Memory B cell (primary cell): ENCODE measurements around the gene GPR176.
A peak's percentile ranks its signal among the peaks of the same experiment; 100 is the strongest.

ENCODE experiments used
- ATAC-seq: fragments of 150-1000 bp; cut with Tn5 transposase; 2 replicates; pipeline ENCODE4 v1.10.0; 2021; ENCODE audit warnings: low read depth, mild to moderate bottlenecking, moderate library complexity
- DNase-seq, 2 donors: peaks; one replicate each; pipeline ENCODE4 v3.0.0; 2022; ENCODE audit warnings: low spot score in 2 of 2
- H3K27ac Mint-ChIP-seq: one replicate; pipeline ENCODE4 v1.8.0; 2022; ENCODE audit warnings: mild to moderate bottlenecking, moderate library complexity, mixed read lengths
- H3K27me3 Mint-ChIP-seq: one replicate; pipeline ENCODE4 v1.8.0; 2022; ENCODE audit warnings: mixed read lengths
- H3K36me3 Mint-ChIP-seq: one replicate; pipeline ENCODE4 v1.8.0; 2022; ENCODE audit warnings: mild to moderate bottlenecking, mixed read lengths
- H3K4me1 Mint-ChIP-seq: one replicate; pipeline ENCODE4 v1.8.0; 2022; ENCODE audit warnings: mixed read lengths
- H3K4me3 Mint-ChIP-seq: one replicate; pipeline ENCODE4 v1.8.0; 2022; ENCODE audit warnings: mild to moderate bottlenecking, moderate library complexity, mixed read lengths
- H3K9me3 Mint-ChIP-seq: one replicate; pipeline ENCODE4 v1.8.0; 2022; ENCODE audit warnings: mixed read lengths

The GPR176 gene

DNA sequence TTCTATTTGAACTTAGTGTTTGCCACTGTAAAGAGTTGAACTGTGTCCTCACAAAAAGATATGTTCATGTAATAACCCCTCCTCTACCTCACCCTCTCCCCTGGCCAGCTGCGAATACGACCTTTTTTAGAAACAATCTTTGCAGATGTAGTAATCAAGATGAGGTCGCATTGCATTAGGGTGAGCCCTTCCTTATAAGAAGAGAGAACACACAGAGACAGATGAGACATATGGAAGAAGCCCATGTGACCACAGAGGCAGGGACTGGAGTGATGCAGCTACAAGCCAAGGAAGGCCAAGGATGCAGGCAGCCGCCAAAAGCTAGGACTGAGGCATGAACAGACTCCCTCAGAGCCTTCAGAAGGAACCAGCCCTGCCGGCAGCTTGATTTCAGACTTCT lies 27.6 kb downstream of the GPR176 start:
- no peak for ATAC-seq
- DNase-seq: no peak

DNA sequence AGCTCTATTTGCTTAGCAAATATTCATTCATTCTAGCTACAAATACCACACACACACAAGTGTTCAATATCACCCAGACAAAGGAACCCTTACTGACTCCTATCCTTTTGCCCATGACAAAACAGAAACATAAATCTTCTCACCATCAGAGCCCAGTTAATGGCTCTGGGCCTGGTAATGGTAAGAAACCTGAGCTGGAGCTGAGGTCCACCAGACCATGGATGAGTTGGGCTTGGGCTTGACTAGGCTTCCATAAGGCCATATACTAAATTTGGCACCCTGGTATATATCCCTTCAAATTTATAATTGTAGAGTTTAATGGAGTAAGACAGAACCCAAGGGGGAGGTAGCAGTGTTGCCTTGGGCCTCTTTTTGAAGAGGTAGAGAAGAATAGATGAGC lies 29.4 kb downstream of the GPR176 start:
- Mint-ChIP-seq H3K9me3 (no peaks in the 10 kb centered on the region), H3K4me1 (no peaks in the 10 kb centered on the region), H3K36me3 (no peaks in the 10 kb centered on the region), H3K4me3 (no peak overlapping the region), H3K27me3 (peaks cover 4% of the 10 kb centered on the region), H3K27ac (no peak overlapping the region)
- ATAC-seq (no peak), DNase-seq (no peak)

More for the DNA sequence above, 27.6 kb downstream of the GPR176 start:
- no peaks in the 10 kb centered on the region for H3K4me1 Mint-ChIP-seq
- peaks cover 6% of the 10 kb centered on the region for H3K27me3 Mint-ChIP-seq
- H3K36me3 Mint-ChIP-seq: no peaks in the 10 kb centered on the region
- H3K4me3 Mint-ChIP-seq: no peak overlapping the region
- H3K9me3 Mint-ChIP-seq: no peaks in the 10 kb centered on the region
- no peak overlapping the region for H3K27ac Mint-ChIP-seq

DNA sequence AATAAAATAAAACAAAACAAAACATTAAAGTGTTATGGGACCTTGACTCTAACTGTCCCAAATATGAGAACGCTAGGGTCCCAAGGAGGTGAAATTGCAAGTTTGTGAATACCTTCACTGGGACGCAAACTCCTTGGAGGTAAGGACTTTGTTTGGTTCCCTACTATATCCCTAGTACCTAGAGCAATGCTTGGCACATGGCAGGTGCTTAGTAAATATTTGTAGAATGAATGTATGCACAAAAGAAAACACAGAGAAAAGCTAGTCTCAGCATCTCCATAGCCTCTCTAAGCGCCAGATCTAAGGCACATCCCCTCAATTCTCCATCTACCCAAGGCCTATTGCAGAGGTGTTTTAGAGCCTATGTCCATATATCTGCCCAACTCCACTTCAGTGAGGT lies 30.5 kb downstream of the GPR176 start:
- peaks cover 4% of the 10 kb centered on the region for H3K27me3 Mint-ChIP-seq
- H3K36me3 Mint-ChIP-seq: no peaks in the 10 kb centered on the region
- no peaks in the 10 kb centered on the region for H3K9me3 Mint-ChIP-seq
- H3K4me1 Mint-ChIP-seq: no peaks in the 10 kb centered on the region
- no peak overlapping the region for H3K4me3 Mint-ChIP-seq
- ATAC-seq: no peak
- DNase-seq: no peak
- H3K27ac Mint-ChIP-seq: no peak overlapping the region

DNA sequence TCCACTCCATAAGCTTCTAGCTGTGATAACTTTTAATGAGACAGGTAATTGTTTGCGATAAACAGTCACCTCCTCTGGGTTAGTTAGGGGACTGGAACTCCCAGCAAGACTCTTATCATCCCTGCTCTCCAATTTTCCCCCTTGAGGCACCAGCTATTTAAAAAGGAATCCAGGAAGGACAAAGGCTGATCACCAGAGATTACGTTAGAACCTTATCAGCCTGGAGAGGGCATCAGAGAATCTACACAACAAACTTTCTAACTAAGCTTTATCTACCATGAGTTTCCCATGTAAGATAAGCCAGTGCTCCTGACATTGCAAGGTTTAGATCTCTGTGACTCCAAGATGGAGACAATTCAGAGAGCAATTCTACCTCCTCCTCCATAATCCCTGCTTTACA lies 31.3 kb downstream of the GPR176 start:
- no peaks in the 10 kb centered on the region for H3K4me1 Mint-ChIP-seq
- ATAC-seq (no peak), DNase-seq (no peak)
- H3K9me3 Mint-ChIP-seq: no peaks in the 10 kb centered on the region
- H3K4me3 Mint-ChIP-seq: no peak overlapping the region
- peaks cover 7% of the 10 kb centered on the region for H3K27me3 Mint-ChIP-seq
- peak overlapping the region; percentile 17 for H3K27ac Mint-ChIP-seq
- no peaks in the 10 kb centered on the region for H3K36me3 Mint-ChIP-seq

DNA sequence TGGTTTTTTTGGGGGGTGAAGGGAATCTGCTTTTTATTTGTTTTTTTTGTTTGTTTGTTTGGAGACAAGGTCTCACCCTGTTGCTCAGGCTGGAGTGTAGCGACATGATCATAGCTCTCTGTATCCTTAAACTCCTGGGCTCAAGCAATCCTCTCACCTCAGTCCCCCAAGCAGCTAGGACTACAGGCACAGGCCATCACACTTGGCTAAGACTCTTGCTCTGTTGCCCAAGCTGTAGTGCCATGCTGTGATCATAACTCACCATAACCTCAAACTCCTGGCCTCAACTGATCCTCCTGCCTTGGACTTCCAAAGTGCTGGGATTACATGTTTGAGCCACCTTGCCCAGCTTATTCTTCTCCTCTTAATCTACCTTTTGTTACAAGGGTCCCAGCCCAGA lies 31.8 kb downstream of the GPR176 start:
- H3K9me3 Mint-ChIP-seq: no peaks in the 10 kb centered on the region
- DNase-seq: no peak
- no peak for ATAC-seq
- no peak overlapping the region for H3K4me3 Mint-ChIP-seq
- no peak overlapping the region for H3K27ac Mint-ChIP-seq
- H3K4me1 Mint-ChIP-seq: no peaks in the 10 kb centered on the region
- H3K27me3 Mint-ChIP-seq: peaks cover 7% of the 10 kb centered on the region
- H3K36me3 Mint-ChIP-seq: no peaks in the 10 kb centered on the region

DNA sequence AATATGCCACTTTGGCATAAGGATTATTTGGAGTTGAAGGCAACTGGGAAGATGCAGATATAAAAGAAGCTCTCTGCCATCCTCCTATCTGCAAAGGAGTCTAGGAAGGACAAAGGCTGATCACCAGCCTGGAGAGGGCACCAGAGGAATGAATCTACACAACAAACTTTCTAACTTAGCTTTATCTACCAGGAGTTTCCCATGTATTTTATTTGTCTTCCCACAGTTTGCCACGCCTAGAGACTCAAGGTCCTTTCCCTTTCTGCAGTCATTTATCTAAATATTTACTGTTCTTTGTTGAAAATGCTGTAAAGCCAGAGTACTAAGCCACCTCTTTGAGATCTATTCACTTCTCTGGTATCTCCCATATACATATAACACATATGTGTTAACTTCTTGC lies 32.2 kb downstream of the GPR176 start:
- DNase-seq: no peak
- no peaks in the 10 kb centered on the region for H3K36me3 Mint-ChIP-seq

DNA sequence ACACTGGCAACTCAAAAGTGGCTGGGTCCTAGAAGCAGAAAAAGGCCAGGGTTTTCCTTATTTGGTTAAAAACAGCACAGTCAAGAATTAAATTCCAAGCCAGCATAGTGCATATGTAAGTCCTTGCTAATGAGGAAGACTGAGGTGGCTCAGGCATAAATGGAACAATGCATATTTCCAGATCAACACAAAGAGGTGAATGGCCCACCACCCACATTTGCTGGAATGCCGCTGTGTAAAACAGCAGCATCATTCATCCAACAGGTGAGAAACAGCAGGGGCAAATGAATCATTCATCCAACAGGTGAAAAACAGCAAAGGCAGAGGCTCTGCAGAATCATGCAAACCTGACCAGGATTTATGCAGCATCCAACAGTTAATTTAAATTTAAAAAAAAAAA lies 32.9 kb downstream of the GPR176 start:
- Mint-ChIP-seq H3K36me3 (no peaks in the 10 kb centered on the region), H3K4me3 (no peak overlapping the region), H3K9me3 (no peaks in the 10 kb centered on the region), H3K27me3 (peaks cover 7% of the 10 kb centered on the region), H3K4me1 (no peaks in the 10 kb centered on the region), H3K27ac (no peak overlapping the region)
- DNase-seq: no peak
- no peak for ATAC-seq

More for the DNA sequence above, 32.2 kb downstream of the GPR176 start:
- Mint-ChIP-seq H3K4me3 (no peak overlapping the region), H3K9me3 (no peaks in the 10 kb centered on the region), H3K27me3 (peaks cover 7% of the 10 kb centered on the region), H3K4me1 (no peaks in the 10 kb centered on the region), H3K27ac (no peak overlapping the region)
- no peak for ATAC-seq

DNA sequence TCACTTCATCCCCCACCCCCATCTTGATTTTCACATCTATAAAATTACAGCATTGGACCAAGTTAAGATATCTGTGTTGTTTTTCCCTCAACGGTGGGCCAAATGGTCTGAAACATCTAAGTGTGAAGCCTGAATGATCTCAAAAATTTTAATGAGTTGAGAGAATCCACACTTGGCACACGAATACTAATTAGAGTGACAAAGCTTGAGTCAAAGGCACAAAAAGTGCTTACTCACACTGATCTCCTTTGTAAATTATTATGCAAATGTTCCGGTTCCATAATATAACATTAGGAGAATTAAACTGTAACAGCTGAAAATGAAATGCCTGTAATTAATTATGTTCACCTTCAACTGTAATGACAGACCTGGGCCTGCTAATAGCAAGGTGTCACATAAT lies 33.6 kb downstream of the GPR176 start:
- Mint-ChIP-seq H3K36me3 (no peaks in the 10 kb centered on the region), H3K4me1 (no peaks in the 10 kb centered on the region), H3K9me3 (no peaks in the 10 kb centered on the region), H3K4me3 (no peak overlapping the region), H3K27ac (no peak overlapping the region), H3K27me3 (peaks cover 7% of the 10 kb centered on the region)
- ATAC-seq (no peak), DNase-seq (no peak)

DNA sequence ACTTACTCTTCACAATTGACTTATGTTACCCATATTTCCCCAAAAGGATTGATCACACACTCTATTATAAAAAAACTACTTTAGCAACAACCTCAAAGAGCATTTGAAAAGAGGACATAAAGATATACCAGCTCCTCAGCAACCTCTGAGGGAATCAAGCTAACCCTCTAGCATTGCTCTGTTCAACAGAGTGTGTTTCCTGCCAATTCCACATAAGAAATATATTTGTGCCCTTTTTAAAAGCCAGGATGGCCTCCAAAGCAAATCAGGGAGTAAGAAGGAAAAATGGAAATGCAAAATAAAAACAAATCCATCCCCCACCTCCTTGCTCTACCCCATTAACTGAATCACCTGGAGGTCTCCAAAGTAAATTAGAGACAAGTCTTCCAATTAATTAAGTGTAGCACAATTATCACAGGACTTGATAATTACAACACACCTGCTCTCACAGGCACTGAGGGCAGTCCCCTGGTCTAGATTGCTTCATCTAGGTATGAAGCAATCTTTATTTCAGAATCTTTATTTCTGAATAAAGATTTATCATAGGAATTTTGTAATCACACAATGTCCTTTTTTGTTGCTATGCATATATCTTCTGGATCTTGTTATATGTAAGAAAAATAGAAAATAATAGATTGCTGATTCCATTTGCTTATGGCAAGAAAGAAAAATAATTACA lies 34.8 kb downstream of the GPR176 start:
- ATAC-seq (no peak), DNase-seq (no peak)
- H3K9me3 Mint-ChIP-seq: no peaks in the 10 kb centered on the region
- H3K36me3 Mint-ChIP-seq: no peaks in the 10 kb centered on the region
- H3K27me3 Mint-ChIP-seq: peaks cover 7% of the 10 kb centered on the region
- no peak overlapping the region for H3K27ac Mint-ChIP-seq
- H3K4me1 Mint-ChIP-seq: no peaks in the 10 kb centered on the region
- H3K4me3 Mint-ChIP-seq: no peak overlapping the region

DNA sequence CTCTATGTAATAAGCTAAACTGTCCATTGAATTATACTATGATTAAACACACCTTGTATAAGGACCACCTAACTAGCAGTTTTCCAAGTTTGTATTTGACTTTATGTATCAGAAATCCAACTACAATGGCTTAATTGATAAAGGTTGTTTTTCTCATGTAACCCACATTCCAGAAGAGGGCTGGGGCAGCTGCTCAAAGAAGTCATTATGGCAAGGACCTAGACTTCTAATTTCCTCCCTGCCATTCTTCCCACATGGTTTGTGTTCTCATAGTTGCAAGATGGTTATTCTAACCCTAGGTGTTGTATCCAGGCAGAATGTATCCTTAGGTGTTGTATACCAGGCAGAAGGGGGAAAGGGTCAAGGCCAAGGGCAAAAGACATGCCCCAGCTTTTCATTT lies 35.7 kb downstream of the GPR176 start:
- Mint-ChIP-seq H3K9me3 (no peaks in the 10 kb centered on the region), H3K4me3 (no peak overlapping the region), H3K4me1 (no peaks in the 10 kb centered on the region), H3K27me3 (peaks cover 7% of the 10 kb centered on the region), H3K36me3 (no peaks in the 10 kb centered on the region), H3K27ac (no peak overlapping the region)
- no peak for DNase-seq
- ATAC-seq: no peak

DNA sequence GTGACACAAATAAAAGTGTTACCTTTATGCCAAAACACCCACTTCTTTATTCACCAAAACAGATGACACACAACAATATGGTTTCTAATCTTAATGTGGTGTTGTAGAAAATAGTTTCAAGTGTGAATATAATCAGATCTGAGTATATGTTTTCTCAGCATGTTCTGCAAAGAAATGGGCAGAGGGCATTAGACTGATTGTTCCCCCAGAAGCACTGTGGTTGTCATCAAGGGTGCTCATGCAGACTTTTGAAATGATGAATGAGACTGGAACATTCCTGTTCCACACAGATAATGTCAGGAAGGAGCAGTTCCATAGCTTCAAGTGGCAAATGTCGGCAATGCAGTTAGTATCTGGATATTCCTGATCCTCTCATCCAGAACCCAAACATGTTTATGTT lies 37.5 kb downstream of the GPR176 start:
- Mint-ChIP-seq H3K4me1 (no peaks in the 10 kb centered on the region), H3K36me3 (no peaks in the 10 kb centered on the region), H3K9me3 (no peaks in the 10 kb centered on the region), H3K27me3 (peaks cover 5% of the 10 kb centered on the region), H3K27ac (no peak overlapping the region), H3K4me3 (no peak overlapping the region)
- no peak for DNase-seq
- no peak for ATAC-seq

DNA sequence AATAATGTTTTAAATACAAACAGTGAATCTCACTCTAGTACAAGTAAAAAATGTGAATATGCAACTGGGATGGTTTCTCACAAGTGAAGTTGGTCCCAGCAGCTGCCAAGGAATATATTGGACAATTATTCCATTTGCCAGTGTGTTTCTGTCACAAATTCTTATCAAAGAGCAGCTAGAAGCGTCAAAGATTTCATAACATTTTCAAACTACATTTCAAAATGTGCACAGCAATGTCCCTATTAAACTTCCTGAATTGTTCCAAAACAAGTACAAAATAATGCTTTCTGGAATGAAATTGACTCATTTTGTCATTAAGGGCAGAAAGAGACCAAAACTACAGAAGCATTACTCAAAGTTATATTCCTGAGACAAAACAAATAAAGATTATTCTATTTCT lies 38.3 kb downstream of the GPR176 start:
- H3K9me3 Mint-ChIP-seq: no peaks in the 10 kb centered on the region
- DNase-seq (no peak), ATAC-seq (no peak)
- no peak overlapping the region for H3K27ac Mint-ChIP-seq
- H3K27me3 Mint-ChIP-seq: peaks cover 7% of the 10 kb centered on the region
- no peak overlapping the region for H3K4me3 Mint-ChIP-seq
- H3K4me1 Mint-ChIP-seq: no peaks in the 10 kb centered on the region
- H3K36me3 Mint-ChIP-seq: no peaks in the 10 kb centered on the region

DNA sequence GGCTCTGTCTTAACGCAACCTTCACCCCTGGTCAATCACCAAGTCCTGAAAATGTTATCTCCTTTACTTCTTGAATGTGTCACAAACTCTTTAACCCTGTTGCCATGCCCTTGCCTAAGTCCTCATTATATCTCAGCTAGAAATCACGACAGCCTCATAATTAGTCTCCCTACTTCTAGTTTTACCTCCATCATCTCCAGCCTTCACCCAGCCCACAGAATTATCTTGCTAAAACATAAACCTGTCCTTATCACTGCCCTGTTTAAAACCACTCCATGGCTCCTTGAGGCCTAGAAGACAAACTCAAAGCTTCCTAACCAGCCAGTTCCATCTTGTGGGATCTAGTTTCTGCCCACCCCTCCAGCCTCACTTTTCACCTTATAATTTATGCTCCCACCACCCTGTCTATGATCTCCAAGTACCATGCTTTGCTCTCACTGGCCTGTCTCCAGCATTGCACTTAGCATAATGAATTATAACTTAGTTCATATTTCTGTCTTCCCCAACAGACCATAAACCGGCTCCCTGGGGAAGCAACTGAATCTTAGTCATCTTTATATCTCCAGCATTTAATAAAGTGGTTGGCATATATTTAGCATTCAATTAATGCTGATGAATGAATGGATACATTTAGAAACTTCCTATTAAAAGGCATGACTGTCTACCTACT lies 39.2 kb downstream of the GPR176 start:
- Mint-ChIP-seq H3K36me3 (no peaks in the 10 kb centered on the region), H3K4me1 (no peaks in the 10 kb centered on the region), H3K9me3 (no peaks in the 10 kb centered on the region), H3K27ac (no peak overlapping the region), H3K4me3 (no peak overlapping the region), H3K27me3 (peaks cover 7% of the 10 kb centered on the region)
- no peak for DNase-seq
- ATAC-seq: no peak

DNA sequence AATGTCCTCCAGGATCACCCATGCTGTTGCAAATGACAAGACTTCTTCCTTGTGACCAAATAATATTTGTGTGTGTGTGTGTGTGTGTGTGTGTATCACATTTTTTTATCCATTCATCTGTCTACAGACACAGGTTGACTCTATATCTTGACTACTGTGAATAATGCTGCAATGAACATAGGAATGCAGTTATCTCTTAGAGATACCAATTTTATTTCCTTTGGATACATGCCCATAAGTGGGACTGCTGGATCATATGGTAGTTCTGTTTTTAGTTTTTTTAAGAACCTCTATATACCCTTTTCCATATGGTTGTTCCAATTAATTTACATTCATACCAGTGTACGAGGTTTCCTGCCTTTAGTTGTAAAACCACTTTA lies 41.7 kb downstream of the GPR176 start:
- Mint-ChIP-seq H3K4me3 (no peak overlapping the region), H3K27me3 (peaks cover 4% of the 10 kb centered on the region), H3K9me3 (no peaks in the 10 kb centered on the region), H3K27ac (no peak overlapping the region), H3K36me3 (no peaks in the 10 kb centered on the region), H3K4me1 (no peaks in the 10 kb centered on the region)
- DNase-seq (no peak), ATAC-seq (no peak)

DNA sequence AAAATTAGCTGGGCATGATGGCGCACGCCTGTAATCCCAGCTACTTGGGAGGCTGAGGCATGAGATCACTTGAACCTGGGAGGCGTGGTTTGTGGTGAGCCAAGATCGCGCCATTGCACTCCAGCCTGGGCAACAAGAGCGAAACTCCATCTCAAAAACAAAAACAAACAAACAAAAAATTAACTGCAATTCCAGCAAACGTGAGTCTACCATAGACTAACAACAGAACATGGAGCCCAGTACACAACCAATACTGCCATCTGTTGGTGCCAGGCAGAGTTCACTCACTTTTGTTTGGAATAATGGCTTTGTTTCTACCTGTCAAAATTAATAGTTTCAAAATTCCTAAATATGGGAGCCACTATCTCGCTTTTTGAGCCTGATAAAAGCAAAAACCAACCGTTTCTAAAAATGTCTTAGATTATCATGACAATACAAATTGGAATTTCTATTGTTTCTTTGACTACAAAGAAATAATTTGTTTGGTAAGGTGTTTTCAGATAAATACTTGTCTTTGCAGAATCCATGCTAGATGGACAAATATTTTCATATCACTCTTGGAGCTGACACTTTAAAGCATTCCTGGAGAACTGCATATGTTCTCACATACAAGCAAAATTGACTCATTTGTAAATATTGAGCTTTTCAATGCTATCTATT lies 45.0 kb downstream of the GPR176 start:
- H3K27ac Mint-ChIP-seq: no peak overlapping the region
- ATAC-seq (no peak), DNase-seq (no peak)
- H3K4me1 Mint-ChIP-seq: no peaks in the 10 kb centered on the region
- H3K27me3 Mint-ChIP-seq: peaks cover 5% of the 10 kb centered on the region
- no peak overlapping the region for H3K4me3 Mint-ChIP-seq
- no peaks in the 10 kb centered on the region for H3K9me3 Mint-ChIP-seq
- H3K36me3 Mint-ChIP-seq: no peaks in the 10 kb centered on the region
